Iris pigment epithelial cell (primary cell): ENCODE results near the gene SLC49A4.

Source experiments
- DNase-seq: peaks from one replicate; pipeline ENCODE4 v3.0.0-alpha.2; 2011; ENCODE audit warnings: low read depth

Gene SLC49A4

DNA sequence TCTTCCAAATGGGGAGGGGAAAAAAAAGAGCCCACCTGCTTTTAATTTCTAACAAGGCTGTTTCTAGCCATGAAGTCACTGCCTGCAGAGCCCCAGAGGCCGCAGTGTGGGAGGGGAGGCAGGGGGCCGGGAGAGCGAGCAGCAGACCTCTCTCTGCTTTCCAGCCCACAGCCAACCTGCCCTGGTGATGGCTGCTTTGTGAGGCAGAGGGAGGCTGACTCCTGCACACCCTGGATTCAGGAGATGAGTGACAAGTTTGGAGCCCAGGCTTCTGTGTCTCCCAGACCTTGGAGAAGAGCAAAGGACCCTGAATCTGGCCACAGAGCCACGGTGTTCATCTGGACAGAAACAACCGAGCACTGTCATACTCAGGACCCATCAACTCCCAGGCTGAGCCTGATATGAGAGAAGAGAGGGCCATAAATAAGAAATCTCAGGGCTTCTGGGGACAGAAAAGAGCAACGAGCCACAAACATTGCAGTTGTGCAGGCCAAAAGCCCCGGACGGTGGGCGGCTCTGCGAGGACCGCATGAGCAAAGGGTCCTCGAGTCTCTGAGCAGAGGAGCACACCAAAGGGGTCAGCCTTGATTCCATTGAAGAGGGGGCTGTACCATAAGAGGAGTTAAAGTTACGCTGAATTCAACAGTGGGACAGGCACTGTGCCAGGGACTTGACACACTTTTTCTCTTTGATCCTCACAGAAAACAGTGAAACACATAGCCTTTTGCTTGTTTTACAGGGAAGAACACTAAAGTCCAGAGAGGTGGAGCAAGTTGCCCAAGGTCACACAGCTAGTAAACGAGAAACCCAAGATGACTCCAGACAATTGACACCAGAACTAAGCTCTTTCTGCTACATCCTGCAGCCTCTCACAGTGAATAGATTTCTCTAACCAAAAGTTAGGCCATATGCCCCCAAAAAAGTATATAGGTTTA lies 135.5 kb downstream of the SLC49A4 start:
- DNase-seq: no peak
